Myocyte (in vitro differentiated cells): ENCODE data around the gene TMIGD2. TPM values are rescaled to one million over a fixed set of nuclear protein-coding genes. Genes with fewer than 3 reads are reported as not detected.
A peak's percentile ranks its signal among the peaks of the same experiment; 100 is the strongest.
"Not testable (repeated sequence)": the region's sequence is repeated elsewhere in the genome, so short reads cannot be mapped to it uniquely, and the experiment has no call there.

Experiments
- DNase-seq: peaks from one replicate; pipeline ENCODE4 v3.0.0-alpha.2; 2012; ENCODE audit warnings: low read depth
- polyA plus RNA-seq: library from polyadenylated mRNA; unstranded; fragments of >200 nt; gene quantifications from one replicate; pipeline ENCODE4 v1.2.1, GENCODE V29; 2012; ENCODE audit warnings: missing spikeins
- total RNA-seq: library from RNA; depleted of rRNA; stranded (reverse); fragments of >200 nt; gene quantifications from 2 replicates; pipeline ENCODE4 v1.2.3, GENCODE V29; 2014

The TMIGD2 gene
- 0.57 TPM in 1 of 2 replicates, not detected in the other for total RNA-seq
- polyA plus RNA-seq: 0.13 TPM

- no peak for DNase-seq
These were observed at the start of gene TMIGD2 for GRCh38 chr19:4302243-4302640. Gene TMIGD2 (minus strand): TSS chr19:4302389. CDS start chr19:4302385, 4 bp downstream.

GRCh38 chr19:4350726-4351125 lies 48.5 kb upstream of the TMIGD2 start:
- peak; percentile 10 for DNase-seq

GRCh38 chr19:4350111-4350510 lies 47.9 kb upstream of the TMIGD2 start:
- no peak for DNase-seq

GRCh38 chr19:4349225-4349624 lies 47.0 kb upstream of the TMIGD2 start:
- not testable (repeated sequence) for DNase-seq

- DNase-seq: no peak
These were observed 45.3 kb upstream of the TMIGD2 start for GRCh38 chr19:4347521-4347920.

- DNase-seq: no peak
These were observed 43.8 kb upstream of the TMIGD2 start for GRCh38 chr19:4346020-4346383.

GRCh38 chr19:4345342-4346019 lies 43.3 kb upstream of the TMIGD2 start:
- no peak for DNase-seq

GRCh38 chr19:4343370-4344307 lies 41.5 kb upstream of the TMIGD2 start, which contains the start of gene MPND:
Gene MPND (plus strand): TSS chr19:4343562. CDS start chr19:4343594, 32 bp downstream.
- peak; percentile 89 for DNase-seq

- peak; percentile 100 for DNase-seq
These were observed 40.6 kb upstream of the TMIGD2 start for GRCh38 chr19:4342615-4343369.

- no peak for DNase-seq
These were observed 40.1 kb upstream of the TMIGD2 start for GRCh38 chr19:4342314-4342614.

GRCh38 chr19:4338441-4339355 lies 36.5 kb upstream of the TMIGD2 start, which contains the start of gene STAP2:
Gene STAP2 (minus strand): TSS chr19:4338827. CDS start chr19:4338753, 74 bp downstream.
- DNase-seq: no peak

GRCh38 chr19:4337906-4338440 lies 35.8 kb upstream of the TMIGD2 start:
- no peak for DNase-seq

GRCh38 chr19:4334929-4335570 lies 32.9 kb upstream of the TMIGD2 start:
- no peak for DNase-seq

- no peak for DNase-seq
These were observed 27.7 kb upstream of the TMIGD2 start for GRCh38 chr19:4329858-4330257.

GRCh38 chr19:4328991-4329681 lies 26.9 kb upstream of the TMIGD2 start:
- not testable (repeated sequence) for DNase-seq

GRCh38 chr19:4328243-4328990 lies 26.2 kb upstream of the TMIGD2 start:
- peak; percentile 92 for DNase-seq

- DNase-seq: no peak
These were observed 25.7 kb upstream of the TMIGD2 start for GRCh38 chr19:4327877-4328242.

GRCh38 chr19:4327252-4327876 lies 25.2 kb upstream of the TMIGD2 start:
- peak; percentile 19 for DNase-seq
